SW480 (cell line): ENCODE data around the gene NAV2.

Source experiments
- DNase-seq: peaks from one replicate; pipeline ENCODE4 v3.0.0-alpha.2; 2016; ENCODE audit warnings: low spot score

Gene NAV2

DNA sequence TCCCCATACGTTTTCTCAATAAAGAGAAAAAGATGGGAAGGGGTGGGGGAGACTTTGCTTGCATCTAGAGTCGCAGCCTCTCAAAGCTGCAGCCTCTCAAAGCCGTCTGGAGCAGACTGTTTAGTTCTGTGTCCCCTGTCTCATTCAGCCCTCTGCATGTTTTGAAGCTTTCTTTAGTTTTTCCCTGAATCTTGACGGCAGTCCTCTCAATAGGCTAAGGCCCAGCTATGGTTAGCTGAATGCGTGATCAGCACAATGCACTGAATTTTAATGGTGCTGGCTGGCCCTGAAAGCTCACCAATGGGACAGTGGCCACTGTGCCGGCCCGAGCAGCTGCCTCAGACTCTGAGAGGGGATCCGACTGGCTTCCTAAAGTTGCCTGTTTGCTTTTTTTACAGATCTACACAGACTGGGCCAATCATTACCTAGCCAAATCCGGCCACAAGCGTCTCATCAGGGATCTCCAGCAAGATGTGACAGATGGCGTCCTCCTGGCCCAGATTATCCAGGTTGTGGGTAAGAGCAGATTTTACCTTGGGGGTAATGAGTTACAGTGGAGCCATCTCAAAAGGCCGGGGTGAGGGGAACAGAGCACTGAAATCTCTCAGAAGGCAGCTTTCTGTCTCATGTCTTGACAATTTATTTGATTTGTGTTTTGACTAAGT, 119.6 kb downstream of the NAV2 start:
- no peak for DNase-seq

DNA sequence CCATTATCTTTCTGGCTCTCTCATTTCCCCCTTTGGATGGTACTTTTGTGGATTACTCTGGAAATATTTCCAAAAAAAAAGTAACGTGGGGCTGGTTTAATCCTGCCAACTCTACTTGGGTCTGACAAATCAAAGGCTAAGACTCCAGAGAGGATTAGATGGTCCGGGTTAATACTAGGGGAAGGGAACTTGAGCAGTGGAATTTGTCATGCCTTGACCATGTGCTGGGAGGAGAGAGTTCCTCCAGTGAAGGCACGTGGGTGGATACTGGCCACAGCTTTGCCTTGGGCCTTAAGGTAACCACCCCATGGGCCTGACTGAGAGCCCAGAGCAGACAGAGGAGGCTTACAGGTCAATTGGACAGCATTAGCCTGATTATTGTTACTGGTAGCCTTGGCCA, 120.3 kb downstream of the NAV2 start:
- no peak for DNase-seq

DNA sequence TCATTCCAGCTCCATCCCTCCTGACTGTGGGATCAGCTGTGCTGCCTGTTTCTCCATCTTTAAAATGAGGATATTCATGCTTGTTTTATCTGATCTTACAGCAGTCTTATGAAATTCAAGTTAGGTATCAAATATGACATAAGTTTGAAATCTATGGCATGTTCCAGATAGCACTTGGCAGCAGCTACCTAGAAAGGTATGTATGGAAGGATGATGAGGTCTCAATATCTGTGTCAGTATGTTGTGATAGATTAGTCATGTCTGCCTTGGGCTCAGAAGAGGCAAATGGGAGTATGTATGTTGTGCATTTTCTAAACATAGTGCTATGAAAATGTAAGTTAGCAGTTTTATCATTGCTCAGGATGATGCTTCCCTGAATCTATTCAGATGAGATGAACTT, 122.1 kb downstream of the NAV2 start:
- DNase-seq: no peak

DNA sequence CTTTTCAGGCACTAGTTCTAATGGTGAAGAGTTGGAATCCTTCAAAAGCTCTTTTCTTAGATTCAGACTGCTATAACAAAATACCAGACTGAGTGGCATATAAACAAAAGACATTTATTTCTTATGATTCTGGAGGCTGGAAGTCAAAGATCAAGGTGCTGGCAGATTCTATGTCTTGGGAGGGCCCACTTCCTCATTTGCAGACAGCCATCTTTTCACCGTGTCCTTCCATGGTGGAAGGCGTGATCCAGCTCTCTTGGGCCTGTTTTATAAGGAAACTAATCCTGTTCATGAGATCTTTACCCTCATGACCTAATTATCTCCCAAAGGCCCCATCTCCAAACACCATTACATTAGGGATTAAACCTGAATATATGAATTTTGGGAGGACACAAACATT, 124.0 kb downstream of the NAV2 start:
- no peak for DNase-seq

DNA sequence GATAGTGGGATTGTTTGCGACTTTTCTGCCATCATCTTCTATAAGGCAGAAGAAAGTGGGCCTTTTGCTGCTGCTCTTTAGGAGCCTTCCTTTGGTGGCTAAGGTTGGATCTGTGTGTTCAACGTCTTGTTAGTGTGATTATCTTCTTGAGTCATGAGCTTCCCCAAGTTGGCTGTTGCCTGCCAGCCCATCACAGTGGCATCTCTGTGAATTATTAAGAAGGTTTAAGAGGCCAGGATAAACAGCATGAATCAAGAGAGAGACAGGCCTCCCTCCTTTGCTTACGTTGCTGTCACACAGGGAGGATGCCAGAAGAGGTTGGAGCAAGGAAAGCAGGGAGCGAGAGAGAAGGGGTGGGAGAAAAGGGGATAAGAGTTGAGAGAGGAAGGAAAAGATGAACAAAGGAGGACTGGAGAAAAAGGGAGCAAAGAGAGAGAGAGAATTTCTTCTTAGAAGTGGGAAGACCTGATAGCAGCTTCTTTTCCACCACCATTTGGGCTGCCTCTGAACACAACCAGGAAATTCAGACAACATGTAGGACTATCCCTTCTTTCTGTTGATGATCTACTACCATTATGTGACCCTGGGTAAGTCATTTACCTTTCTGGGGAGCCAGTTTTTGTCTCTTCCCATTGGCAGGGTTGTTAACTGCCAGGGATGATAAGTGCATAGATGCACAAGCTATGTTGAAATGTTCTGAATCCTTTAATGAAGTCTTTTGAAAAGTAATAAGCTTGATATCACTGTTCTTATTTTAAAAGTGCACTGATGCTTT, 126.5 kb downstream of the NAV2 start:
- no peak for DNase-seq

DNA sequence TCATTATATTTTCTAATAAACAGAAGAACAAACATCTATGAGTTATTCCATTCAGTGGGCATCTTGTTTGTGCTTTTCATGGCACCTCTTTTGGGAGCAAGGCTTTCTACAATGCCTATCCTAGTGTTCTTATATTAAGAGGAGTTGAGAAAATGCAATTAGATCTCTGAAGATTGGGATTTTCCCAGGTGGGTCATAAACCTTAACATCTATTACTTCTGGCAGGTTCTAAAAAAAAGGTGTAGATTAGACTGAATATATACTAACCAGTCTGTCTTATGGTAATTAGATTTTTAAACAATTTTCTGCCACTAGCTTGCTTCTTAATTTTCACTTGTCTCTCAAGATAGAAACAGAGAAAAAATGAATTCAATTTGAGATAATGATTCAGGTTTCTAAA, 128.3 kb downstream of the NAV2 start:
- no peak for DNase-seq

DNA sequence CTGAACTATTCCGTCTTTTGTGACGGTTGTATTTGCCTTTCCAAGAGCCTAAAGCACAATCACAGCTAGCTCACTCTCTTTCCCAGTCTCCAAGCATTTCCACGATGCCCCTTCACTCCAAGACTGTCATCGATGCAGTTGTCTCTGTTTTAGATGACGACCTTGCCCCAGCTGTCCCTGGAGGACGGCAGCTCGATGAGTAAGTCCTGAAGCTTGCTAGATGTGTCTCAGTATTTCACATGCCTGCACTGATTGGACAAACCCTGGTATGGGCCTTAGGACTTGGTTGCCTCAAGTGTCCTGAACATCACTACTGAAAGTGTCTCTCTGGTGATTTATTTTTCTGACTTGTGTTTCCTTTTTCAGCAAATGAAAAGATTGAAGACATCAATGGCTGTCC, 129.9 kb downstream of the NAV2 start:
- no peak for DNase-seq

DNA sequence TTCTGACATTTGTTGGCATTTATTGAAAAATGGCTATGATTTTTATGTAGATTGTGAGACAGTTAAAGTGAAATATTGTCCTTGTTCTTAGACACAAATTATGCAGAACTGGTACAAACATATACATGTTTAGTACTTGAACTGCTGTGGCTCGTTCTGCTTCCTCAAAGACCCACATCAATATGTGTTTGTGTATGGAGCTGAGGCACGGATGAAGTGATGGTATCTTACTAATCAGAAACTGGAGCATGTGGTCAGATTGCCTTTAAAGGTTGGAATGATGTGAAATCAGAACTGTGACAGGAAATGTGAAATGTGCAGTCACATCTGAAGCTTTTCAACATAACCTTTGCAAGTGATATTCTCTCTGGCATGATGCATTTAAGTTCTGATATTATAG, 130.4 kb downstream of the NAV2 start:
- DNase-seq: no peak

DNA sequence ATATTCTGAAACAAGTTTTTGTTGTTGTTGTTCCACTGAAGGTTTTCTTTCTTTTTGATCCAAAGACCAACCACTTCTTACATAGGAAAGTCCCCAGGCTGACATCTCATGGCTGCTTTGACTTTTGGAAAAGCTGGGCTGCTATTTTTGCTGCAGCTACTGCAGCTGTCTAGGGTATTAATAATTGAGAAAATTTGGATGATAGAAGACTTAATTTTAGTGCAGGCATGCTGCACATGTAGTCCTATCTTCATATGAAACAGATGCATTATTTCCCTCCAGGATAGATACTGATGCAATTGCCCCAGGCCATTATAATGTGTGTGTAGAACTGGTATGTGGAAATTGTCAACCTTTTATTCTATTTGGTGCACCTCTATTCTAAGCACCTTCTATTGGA, 131.4 kb downstream of the NAV2 start:
- no peak for DNase-seq

DNA sequence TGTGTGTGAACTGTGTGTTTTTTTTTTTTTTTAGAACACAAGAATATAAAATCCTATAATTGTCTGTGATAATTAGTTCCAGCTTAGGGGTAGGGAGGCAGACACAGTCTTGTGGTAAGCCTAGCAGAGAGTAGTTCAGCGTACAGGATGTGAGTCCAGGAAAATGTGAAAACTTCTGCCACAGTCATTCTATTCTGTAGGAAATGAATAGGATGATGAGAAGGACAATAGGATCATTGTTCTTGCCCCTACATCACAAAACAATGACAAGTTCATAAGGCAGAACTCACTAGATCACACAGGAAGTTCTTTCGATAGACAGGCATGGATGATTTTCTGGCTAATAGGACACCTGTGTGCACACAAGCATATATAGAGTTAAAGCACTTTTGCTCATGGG, 132.2 kb downstream of the NAV2 start:
- peak; percentile 70 for DNase-seq

DNA sequence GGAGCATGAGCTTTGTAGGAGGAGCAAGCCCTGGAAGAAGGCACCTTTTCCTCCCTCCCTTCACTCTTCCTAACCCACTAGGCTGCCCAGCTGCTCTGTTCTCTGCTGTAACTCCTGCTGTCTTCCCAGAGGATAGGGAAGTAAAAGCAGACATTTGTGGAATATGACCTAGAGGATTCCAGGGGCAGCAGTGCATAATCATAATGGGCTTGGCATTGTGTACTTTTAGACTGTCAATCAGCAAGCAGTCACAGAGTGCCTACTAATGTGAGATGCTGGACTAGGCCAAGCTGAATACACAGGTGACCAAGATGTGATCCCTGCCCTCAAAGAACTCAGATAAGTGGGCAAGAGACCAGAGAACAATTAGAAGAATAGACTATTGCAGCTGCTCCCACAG, 133.0 kb downstream of the NAV2 start:
- no peak for DNase-seq

DNA sequence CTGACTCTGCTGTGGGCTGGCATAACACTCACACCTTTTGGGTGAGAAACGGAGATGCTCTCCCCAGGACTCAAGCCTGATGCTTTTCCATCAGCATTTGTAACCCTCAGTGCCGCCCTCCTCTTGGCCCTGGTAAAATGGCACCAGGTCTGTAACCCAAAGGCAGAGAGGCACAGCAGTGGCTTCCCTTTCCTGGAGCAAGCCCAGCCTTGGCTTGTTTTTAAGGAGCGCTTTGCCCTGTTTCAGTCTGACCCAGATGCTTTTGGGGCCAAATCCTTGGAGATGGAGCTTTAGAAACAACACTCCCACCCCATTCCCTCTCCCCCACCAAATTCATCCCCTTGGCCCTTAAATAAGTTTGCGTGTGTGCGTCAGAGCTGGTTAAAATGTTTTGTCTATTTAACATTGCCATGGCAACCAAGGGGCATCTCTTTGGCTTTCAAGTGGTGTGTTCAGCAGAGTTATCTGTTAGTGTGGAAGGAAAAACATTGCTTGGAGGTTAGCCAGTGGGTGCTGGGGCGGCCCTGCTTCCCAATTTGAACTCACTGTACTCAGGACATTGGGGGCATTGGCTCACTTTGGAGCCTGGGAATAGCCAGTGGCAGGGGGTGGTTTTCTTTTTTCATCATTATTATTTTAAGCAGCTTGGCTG, 134.1 kb downstream of the NAV2 start:
- no peak for DNase-seq

DNA sequence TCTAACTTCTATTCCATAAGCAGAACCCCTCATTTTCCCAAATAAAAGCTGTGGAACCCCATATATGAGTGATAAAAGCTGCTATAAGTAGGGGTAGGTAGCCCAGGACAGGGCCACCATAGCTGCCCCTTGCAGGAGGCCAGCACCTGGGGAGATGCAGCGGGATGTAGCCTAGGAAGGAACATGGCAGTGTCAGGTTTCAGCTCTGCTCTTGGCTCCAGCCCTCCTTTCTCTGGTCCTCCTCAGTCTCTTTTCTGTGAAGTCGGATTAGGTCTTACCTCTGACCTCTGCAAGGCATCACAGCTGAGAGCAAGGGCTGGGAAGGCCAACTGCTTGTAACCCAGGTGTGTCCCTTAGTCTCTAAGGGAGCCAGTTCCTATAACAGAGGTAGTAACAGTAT, 135.6 kb downstream of the NAV2 start:
- DNase-seq: no peak

DNA sequence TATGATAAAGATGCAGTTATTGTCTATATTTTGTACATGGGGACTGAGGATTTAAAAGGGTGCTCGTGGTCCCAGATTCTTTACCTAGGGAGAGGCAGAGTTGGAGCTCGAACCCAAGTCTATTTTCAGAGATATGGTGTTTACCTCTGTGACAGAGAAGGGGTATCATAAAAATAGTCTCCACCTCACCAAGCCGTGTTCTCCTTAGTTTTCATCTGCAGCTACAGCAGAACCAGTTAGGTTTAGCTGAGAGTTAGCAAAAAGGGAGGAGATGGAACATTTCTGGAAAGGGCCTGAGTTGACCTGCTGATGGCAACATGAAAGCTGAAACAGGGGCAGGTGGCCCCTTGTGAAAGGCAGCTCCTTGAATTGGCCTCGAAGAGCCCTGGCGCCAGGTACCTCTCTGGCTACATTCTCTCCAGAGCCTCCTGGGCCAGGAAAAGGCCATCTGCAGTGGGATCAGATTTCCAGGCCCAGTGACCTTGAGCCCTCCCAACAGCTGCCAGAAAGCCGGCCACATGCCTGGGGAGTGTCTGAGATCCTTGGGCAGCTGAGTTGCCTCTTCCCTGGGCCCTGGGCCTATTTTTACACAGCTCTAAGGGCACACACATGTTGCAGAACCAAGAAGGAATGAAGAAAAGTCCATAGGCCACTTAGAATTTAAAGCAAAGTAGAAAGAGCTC, 136.6 kb downstream of the NAV2 start:
- no peak for DNase-seq

DNA sequence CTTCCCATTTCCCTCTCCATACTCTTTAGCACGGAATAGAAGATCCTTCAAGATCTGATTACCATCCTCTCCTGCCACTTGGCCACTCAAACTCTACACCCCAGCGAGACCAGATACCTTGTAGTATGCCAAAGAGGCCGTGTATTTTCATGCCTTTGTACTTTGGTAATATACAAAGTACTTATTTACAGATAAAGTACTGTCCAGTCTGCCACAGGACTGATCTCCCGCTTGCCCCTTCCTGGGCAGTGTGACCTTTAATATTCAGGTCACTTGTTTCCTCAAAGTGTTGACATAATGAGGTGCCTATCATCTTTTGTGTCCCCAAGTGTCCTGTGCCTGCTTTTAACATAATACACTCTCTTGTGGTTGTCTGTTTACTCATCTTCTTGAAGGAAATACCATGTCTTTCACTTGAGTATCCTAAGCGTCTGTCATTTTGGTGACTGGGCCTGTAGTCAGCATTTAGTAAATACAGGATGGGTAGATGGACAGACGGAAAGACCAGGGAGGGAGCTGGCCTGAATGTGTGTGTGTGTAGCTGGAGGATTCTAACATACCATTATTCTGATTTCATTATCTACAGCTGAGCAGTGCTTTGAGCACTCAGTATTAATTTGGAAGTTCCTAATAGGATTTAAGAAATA, 137.4 kb downstream of the NAV2 start:
- DNase-seq: no peak

DNA sequence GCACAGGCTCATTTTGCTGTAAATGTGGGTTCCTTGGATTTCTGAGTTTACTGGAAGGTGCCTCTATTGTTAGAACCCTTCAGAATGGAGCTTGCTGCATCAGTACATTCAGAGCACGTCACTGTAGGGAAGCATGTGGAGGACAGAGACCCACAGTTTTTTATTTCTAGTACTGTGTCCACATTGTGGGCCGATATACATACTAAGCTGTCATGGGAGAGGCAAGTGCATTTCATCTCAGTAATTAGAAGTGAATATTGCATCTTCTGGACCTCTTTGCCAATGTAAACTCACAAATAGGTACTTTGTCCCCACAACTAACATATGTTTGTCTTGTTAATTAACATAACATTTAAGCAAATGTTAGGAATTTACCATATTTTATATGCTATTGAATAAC, 139.7 kb downstream of the NAV2 start:
- DNase-seq: no peak

DNA sequence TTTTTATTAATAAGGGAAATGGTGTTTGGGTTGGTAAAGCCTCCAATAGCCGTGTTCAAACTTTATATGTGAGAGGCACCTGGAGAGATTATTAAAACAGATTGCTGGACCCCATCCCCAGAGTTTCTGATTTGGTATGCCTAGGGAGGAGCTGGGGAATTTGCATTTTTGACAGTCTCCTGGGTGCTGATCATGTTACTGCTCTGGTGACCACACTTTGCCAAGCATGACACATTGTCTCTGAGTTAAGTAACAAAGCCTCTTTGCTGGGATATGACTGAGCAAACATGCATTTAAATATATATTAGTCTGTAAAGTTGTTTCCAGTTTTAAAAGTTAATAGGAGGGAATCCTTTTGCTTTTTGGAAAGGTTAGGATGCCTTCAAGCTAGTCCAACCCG, 140.4 kb downstream of the NAV2 start:
- no peak for DNase-seq

DNA sequence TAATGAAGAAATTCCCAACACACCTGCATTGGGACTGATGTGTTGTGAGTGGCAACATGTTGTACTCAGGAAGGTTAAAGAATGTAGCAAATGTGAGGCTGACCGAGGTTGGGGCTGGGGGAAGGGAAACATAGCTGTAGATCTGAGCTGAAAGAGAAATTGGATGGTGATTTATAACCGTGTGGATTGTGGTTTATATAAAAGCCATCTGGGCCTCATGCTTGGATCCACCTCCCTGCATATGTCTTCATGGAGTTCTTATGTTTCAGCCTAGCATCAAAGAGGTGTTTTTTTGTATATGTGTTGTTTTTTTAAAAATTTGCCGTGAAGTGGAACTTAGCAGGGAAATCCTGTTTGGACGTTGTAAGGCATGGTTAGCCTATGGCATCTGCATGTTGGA, 141.3 kb downstream of the NAV2 start:
- no peak for DNase-seq

DNA sequence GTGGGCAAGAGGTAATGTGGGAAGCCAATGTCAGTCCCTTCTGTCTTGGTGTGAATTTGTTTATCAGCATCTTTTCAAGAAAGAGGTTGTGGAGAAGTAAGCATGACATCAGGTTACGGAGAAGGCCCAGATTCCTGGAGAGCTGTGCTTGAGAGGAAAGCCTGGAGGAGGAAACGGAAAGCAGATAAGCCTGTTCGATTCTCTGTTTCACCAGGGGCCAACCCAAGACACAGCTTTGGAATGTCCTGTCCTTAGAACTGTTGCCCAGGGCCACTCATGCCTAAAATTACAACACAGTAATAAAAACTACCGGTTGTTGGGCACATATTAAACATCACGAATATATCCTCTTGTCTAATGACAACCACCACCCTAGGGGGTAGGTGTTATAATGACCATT, 148.5 kb downstream of the NAV2 start:
- no peak for DNase-seq

DNA sequence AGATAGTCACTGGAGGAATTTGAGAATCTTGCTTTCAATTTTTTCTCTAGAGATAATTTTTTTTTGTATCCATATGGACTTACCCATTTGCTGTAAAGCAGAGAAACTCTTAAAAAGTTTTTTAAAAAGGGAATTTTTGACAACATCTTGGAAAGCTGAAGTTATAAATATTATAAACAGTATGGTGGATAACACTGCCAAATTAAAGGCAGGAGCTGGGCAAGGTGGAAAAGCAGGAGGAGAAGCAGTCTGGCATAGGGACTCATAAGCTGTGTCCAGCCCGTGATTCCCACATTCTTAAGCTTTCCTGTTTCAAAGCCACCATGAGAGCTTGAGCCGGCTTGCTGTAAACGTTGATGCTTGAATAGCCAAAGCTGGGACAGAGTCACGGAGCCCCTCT, 149.5 kb downstream of the NAV2 start:
- no peak for DNase-seq

DNA sequence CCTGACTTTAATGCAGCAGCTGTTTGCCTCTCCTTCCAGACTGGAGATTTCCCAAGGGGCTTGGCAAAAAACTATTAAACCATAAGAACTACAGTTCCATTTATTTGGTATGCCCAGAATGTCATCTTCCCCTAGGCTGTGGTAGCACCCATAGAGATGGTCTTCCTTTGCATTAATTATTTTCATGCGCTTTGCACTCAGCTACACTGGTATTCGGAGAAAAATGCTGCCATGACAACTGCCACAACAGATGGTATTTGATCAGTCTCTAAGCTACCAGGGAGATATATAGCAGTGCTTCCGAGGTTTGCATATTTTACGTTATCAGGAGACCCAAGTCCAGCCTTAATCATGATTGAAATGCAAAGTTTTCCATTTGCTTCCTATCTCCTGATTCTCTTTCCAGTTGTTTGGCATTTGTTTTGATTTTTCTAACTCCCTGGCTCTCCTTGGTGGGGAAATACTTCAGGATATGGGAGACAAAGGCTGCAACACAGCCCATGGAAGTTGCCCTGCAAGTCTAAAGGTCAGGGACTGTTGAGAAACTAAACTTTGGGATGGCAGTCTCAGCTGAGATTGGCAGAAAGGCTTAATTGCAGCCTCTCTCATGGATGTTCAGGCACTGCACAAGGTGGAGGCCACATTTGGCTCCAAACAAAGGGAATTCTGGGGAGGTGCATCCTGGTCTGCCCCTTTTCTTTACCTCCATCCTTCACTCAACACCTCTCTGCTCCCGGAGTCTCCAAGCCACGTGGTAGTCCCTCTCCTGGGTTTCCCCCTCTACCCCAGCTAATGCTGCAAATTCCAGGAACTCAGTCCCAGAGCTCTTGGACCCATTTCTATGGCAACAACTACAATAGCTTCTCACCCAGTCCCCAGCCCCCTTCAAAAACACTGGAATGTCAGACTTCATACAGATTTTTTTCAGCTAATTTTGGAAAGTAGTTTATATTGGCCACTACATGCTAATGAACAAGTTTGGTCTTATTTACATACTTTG, 151.8 kb downstream of the NAV2 start:
- DNase-seq: no peak
